HepG2 (cell line): ENCODE data around the gene GADD45B. TPM values are rescaled to one million over a fixed set of nuclear protein-coding genes. Genes with fewer than 3 reads are reported as not detected.

Source experiments
- ATAD3A ChIP-seq: sonication (generic); formaldehyde crosslinking; IDR thresholded peaks from 2 replicates; pipeline ENCODE4 v1.4.0; 2020; ENCODE audit warnings: missing genetic modification reagents
- CBX5 ChIP-seq: sonication (generic); formaldehyde crosslinking; IDR thresholded peaks from 2 replicates; pipeline ENCODE4 v1.4.0; 2020; ENCODE audit warnings: missing genetic modification reagents, borderline replicate concordance
- GMEB2 ChIP-seq: IDR thresholded peaks from 2 replicates; pipeline ENCODE4 v1.6.1; 2016; ENCODE audit warnings: missing biosample characterization, missing genetic modification reagents, low read depth
- HMG20A ChIP-seq: IDR thresholded peaks from 2 replicates; pipeline ENCODE4 v1.6.1; 2016; ENCODE audit warnings: borderline replicate concordance
- HNF4A ChIP-seq: sonication (generic); formaldehyde crosslinking; IDR thresholded peaks from 2 replicates; pipeline ENCODE4 v1.4.0; 2020; ENCODE audit warnings: missing genetic modification reagents
- MIXL1 ChIP-seq: IDR thresholded peaks from 2 replicates; pipeline ENCODE4 v1.6.1; 2016
- RFX1 ChIP-seq: fragments of 450-650 bp; IDR thresholded peaks from 2 replicates; pipeline ENCODE4 v1.6.1; 2017
- SNRNP70 ChIP-seq: fragments of 200-400 bp; formaldehyde crosslinking; IDR thresholded peaks from 2 replicates; pipeline ENCODE4 v1.6.1; 2017; ENCODE audit warnings: mild to moderate bottlenecking, low read depth, low read length, moderate library complexity
- SOX6 ChIP-seq, 2 experiments: fragments of 450-650 bp in 1 of 2; sonication (generic) in 1 of 2; formaldehyde crosslinking in 1 of 2; IDR thresholded peaks; 2 replicates each; pipeline versions ENCODE4 v1.4.0 to v1.6.1; 2017 to 2020; ENCODE audit warnings: antibody characterized with exemption in 1 of 2, mild to moderate bottlenecking in 1 of 2, missing genetic modification reagents in 1 of 2
- THRA ChIP-seq: sonication (generic); formaldehyde crosslinking; IDR thresholded peaks from 2 replicates; pipeline ENCODE4 v1.4.0; 2020; ENCODE audit warnings: missing genetic modification reagents, borderline replicate concordance
- ZBTB8A ChIP-seq: sonication (generic); formaldehyde crosslinking; IDR thresholded peaks from 2 replicates; pipeline ENCODE4 v1.4.0; 2020; ENCODE audit warnings: mild to moderate bottlenecking, low read depth, missing genetic modification reagents, borderline replicate concordance
- ZNF20 ChIP-seq: sonication (generic); formaldehyde crosslinking; IDR thresholded peaks from 2 replicates; pipeline ENCODE4 v1.4.0; 2020; ENCODE audit warnings: mild to moderate bottlenecking, moderate library complexity, missing genetic modification reagents
- ZNF326 ChIP-seq: sonication (generic); formaldehyde crosslinking; IDR thresholded peaks from 2 replicates; pipeline ENCODE4 v1.4.0; 2020; ENCODE audit warnings: missing genetic modification reagents, borderline replicate concordance
- ZNF33A ChIP-seq: sonication (generic); formaldehyde crosslinking; IDR thresholded peaks from 2 replicates; pipeline ENCODE4 v1.5.1; 2020; ENCODE audit warnings: missing genetic modification reagents, mild to moderate bottlenecking, moderate library complexity, borderline replicate concordance
- ZNF468 ChIP-seq: sonication (generic); formaldehyde crosslinking; IDR thresholded peaks from 2 replicates; pipeline ENCODE4 v1.8.0; 2022; ENCODE audit warnings: mild to moderate bottlenecking, moderate library complexity, missing genetic modification reagents
- ZNF510 ChIP-seq: sonication (generic); formaldehyde crosslinking; IDR thresholded peaks from 2 replicates; pipeline ENCODE4 v1.4.0; 2020; ENCODE audit warnings: low read depth, mild to moderate bottlenecking, missing genetic modification reagents
- ZNF547 ChIP-seq: sonication (generic); formaldehyde crosslinking; IDR thresholded peaks from 2 replicates; pipeline ENCODE4 v1.5.1; 2020; ENCODE audit warnings: mild to moderate bottlenecking, missing genetic modification reagents
- polyA plus RNA-seq, 8 experiments: library from polyadenylated mRNA; depleted of rRNA in 3 of 8; stranded (reverse) in 7 of 8; unstranded in 1 of 8; fragments of >200 nt; fragmentation: Illumina TruSeq in 4 of 8; extraction: Trizol in 4 of 8; gene quantifications; 2 replicates each; pipeline versions ENCODE4 v1.2.1 to v1.2.3, GENCODE V29; 2011 to 2016; ENCODE audit warnings: low read depth in 4 of 8, missing spikeins in 1 of 8, mixed read lengths in 1 of 8; ENCODE audit not compliant: insufficient read depth in 1 of 8
- total RNA-seq, 5 experiments: library from RNA; depleted of rRNA; stranded (reverse); fragments of >200 nt; fragmentation: Illumina TruSeq; extraction: Trizol; gene quantifications; 2 replicates each; pipeline ENCODE4 v1.2.3, GENCODE V29; 2016; ENCODE audit warnings: low read depth in 1 of 5
- TF ChIP-seq, protein P1 (sequence below): sonication (generic); formaldehyde crosslinking; IDR thresholded peaks from 2 replicates; pipeline ENCODE4 v1.5.1; 2020; ENCODE audit warnings: missing genetic modification reagents, mild to moderate bottlenecking, borderline replicate concordance
- TF ChIP-seq, protein P2 (sequence below): sonication (generic); formaldehyde crosslinking; IDR thresholded peaks from 2 replicates; pipeline ENCODE4 v1.9.0; 2021; ENCODE audit warnings: missing genetic modification reagents, borderline replicate concordance

Gene GADD45B
- total and polyA plus RNA-seq, 2 of the 13 experiments (the other 11 are each of a cell fraction or from before 2014, with no cell fraction given): 4.6 to 34.1 TPM

GRCh38 chr19:2427429-2428320 is 48.3 kb upstream of the GADD45B start, which contains the start of gene TIMM13 (continued):
- TF ChIP-seq ZNF510 (CRISPR knock-in tag): peak; percentile 93
- TF ChIP-seq ZNF547 (CRISPR knock-in tag): no peak
- peak; percentile 86; the same call in 1 of the 2 replicates for TF ChIP-seq ZNF20 (CRISPR knock-in tag)
- peak; percentile 65 for TF ChIP-seq HNF4A (CRISPR knock-in tag)
- TF ChIP-seq ZNF33A (CRISPR knock-in tag): no peak
- no peak for TF ChIP-seq ZNF326
- peak; percentile 97 for TF ChIP-seq THRA
- no peak for TF ChIP-seq SNRNP70
- no peak for TF ChIP-seq ZNF468 (CRISPR knock-in tag)
- TF ChIP-seq, protein P1, sequence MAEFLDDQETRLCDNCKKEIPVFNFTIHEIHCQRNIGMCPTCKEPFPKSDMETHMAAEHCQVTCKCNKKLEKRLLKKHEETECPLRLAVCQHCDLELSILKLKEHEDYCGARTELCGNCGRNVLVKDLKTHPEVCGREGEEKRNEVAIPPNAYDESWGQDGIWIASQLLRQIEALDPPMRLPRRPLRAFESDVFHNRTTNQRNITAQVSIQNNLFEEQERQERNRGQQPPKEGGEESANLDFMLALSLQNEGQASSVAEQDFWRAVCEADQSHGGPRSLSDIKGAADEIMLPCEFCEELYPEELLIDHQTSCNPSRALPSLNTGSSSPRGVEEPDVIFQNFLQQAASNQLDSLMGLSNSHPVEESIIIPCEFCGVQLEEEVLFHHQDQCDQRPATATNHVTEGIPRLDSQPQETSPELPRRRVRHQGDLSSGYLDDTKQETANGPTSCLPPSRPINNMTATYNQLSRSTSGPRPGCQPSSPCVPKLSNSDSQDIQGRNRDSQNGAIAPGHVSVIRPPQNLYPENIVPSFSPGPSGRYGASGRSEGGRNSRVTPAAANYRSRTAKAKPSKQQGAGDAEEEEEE (CRISPR knock-in tag): no peak
- no peak for TF ChIP-seq ATAD3A (CRISPR knock-in tag)
- no peak for TF ChIP-seq RFX1
- peak; percentile 53 for TF ChIP-seq GMEB2 (CRISPR knock-in tag)
- peak; percentile 55; the same call in 1 of the 2 replicates for TF ChIP-seq ZBTB8A (CRISPR knock-in tag)
- TF ChIP-seq, protein P2, sequence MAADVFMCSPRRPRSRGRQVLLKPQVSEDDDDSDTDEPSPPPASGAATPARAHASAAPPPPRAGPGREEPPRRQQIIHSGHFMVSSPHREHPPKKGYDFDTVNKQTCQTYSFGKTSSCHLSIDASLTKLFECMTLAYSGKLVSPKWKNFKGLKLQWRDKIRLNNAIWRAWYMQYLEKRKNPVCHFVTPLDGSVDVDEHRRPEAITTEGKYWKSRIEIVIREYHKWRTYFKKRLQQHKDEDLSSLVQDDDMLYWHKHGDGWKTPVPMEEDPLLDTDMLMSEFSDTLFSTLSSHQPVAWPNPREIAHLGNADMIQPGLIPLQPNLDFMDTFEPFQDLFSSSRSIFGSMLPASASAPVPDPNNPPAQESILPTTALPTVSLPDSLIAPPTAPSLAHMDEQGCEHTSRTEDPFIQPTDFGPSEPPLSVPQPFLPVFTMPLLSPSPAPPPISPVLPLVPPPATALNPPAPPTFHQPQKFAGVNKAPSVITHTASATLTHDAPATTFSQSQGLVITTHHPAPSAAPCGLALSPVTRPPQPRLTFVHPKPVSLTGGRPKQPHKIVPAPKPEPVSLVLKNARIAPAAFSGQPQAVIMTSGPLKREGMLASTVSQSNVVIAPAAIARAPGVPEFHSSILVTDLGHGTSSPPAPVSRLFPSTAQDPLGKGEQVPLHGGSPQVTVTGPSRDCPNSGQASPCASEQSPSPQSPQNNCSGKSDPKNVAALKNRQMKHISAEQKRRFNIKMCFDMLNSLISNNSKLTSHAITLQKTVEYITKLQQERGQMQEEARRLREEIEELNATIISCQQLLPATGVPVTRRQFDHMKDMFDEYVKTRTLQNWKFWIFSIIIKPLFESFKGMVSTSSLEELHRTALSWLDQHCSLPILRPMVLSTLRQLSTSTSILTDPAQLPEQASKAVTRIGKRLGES (CRISPR knock-in tag): peak; percentile 71; the same call in 1 of the 2 replicates
- no peak for TF ChIP-seq MIXL1
- TF ChIP-seq CBX5: peak; percentile 18; the same call in 1 of the 2 replicates
- peak; percentile 36; the same call in 1 of the 2 replicates for TF ChIP-seq HMG20A (CRISPR knock-in tag)
- no peak for TF ChIP-seq SOX6 (IDR thresholded peaks at IDR 0.05)
- TF ChIP-seq SOX6 (CRISPR knock-in tag; IDR thresholded peaks at IDR 0.05): peak; percentile 79
